C4-2B (cell line): ENCODE data around the gene GMDS.

Source experiments
- H3K27ac ChIP-seq: fragments of 450-650 bp; 2 replicates; pipeline ENCODE4 v1.5.1; 2017
- ZFX ChIP-seq: fragments of 450-650 bp; IDR thresholded peaks from 2 replicates; pipeline ENCODE4 v1.6.1; 2017
- TF ChIP-seq, protein P1 (sequence below): fragments of 450-650 bp; conservative IDR thresholded peaks from 2 replicates; pipeline ENCODE4 v1.5.1; 2017; ENCODE audit warnings: mild to moderate bottlenecking

Gene GMDS

DNA sequence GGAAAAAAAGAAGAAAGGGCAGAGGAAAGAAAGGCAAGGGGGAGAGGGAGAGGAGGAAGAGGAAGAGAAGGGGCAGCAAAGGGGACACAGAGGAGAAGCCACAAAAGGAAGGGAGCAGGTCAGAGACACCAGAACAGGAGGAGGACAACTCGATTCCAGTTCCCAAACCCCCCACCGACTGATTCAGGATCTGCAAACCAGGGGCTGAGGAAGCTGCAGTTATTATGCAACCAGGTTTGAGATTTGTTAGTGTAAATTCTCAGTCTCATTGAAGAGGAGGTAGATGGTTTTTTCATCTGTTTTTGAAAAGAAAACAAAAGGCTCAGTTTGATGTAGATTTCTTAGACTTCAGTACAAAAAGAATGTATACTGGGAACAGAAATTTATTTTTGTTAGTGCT, 432.9 kb downstream of the GMDS start:
- TF ChIP-seq, protein P1, sequence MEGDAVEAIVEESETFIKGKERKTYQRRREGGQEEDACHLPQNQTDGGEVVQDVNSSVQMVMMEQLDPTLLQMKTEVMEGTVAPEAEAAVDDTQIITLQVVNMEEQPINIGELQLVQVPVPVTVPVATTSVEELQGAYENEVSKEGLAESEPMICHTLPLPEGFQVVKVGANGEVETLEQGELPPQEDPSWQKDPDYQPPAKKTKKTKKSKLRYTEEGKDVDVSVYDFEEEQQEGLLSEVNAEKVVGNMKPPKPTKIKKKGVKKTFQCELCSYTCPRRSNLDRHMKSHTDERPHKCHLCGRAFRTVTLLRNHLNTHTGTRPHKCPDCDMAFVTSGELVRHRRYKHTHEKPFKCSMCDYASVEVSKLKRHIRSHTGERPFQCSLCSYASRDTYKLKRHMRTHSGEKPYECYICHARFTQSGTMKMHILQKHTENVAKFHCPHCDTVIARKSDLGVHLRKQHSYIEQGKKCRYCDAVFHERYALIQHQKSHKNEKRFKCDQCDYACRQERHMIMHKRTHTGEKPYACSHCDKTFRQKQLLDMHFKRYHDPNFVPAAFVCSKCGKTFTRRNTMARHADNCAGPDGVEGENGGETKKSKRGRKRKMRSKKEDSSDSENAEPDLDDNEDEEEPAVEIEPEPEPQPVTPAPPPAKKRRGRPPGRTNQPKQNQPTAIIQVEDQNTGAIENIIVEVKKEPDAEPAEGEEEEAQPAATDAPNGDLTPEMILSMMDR, result no peak
- no peak for TF ChIP-seq ZFX
- no peak overlapping the region for H3K27ac ChIP-seq

GRCh38 chr6:1812034-1812433, 433.4 kb downstream of the GMDS start:
- TF ChIP-seq ZFX, result no peak
- TF ChIP-seq, protein P1, result no peak
- no peak overlapping the region for H3K27ac ChIP-seq

DNA sequence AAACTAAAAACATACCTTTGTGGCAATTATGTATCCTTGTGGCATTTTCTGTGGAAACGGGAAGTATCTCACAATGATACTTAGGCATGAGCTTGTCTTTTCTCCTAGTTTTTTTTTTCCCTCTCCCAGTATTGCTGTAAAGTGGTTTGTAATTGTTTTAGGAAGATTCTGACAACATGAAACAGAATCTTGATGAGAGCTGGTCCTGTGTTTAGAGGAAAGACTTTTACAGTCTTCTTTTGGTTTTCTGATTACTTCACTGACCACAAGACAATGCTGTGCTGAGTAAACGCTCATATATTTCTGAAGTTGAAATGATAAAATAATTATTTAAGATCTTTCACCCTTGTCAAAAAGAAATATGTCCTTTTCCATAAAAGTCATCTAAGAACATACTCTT, 434.5 kb downstream of the GMDS start:
- no peak overlapping the region for H3K27ac ChIP-seq
- TF ChIP-seq, protein P1, result no peak
- TF ChIP-seq ZFX, result no peak

- H3K27ac ChIP-seq, result no peak overlapping the region
- TF ChIP-seq, protein P1, result no peak
- TF ChIP-seq ZFX, result no peak
These were observed 436.0 kb downstream of the GMDS start for GRCh38 chr6:1809291-1809988.

DNA sequence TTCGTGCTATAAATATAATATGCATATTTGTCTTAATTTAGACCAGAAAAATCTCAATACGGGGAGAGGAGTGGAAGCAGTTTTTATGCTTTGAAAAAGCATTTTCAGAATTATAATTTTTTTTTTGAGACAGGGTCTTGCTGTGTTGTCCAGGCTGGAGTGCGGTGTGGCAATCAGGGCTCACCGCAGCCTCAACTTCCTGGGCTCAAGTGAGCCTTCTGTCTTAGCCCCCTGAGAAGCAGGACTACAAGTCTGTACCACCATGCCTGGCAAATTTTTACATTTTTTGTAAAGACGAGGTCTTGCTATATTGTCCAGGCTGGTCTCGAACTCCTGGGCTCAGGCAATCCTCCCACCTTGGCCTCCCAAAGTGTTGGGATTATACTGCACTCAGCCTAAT, 438.5 kb downstream of the GMDS start:
- H3K27ac ChIP-seq, result no peak overlapping the region
- no peak for TF ChIP-seq ZFX
- TF ChIP-seq, protein P1, result no peak

DNA sequence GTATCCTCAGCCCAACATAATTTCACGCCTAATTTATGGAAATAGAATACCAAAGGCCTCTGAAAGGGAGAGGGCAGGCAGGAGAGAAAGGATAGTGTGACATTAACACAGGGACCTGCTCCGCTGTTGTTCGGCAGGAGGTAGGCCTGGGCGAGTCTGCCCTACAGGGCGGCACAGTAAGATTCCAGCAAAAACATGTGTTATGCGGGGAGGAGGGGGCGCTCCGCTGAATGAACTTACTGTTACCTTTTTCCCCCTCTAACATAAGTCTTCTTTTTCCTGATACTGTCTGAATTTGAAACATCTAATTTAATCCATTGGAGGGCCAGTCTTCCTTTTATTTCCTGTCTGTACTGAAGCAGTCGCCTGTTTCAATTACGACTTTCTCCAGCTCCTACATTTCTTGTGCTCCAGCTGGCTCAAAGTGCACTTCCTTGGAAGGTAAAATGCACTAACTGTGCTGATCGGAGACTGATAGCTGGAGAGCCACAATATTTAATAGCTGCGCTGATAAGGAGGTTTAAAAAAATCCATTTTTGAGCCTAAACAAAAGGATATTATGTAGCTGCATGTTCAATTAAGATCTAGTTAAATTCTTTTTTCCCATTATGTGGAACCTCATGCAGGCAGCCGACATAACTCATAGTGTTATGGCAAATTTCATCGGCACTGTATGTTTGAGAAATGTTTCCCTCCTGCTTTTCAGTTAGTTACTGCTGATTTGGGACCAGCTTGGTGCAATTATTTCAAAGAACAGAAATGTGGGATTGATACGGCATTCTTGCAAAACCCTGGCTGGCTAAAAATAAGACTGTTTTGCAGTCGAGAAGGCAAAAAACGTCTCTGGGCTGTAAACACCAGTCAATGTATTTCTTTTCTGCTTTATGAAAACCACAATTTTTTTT, 442.7 kb downstream of the GMDS start:
- no peak for TF ChIP-seq ZFX
- TF ChIP-seq, protein P1, result no peak

GRCh38 chr6:1801401-1801800, 444.0 kb downstream of the GMDS start:
- H3K27ac ChIP-seq, result no peak overlapping the region
- no peak for TF ChIP-seq ZFX
- TF ChIP-seq, protein P1, result no peak

More for the DNA sequence above, 442.7 kb downstream of the GMDS start:
- no peak overlapping the region for H3K27ac ChIP-seq
